Measurements from ENCODE around the gene RHOXF2B.
"Not testable (repeated sequence)": the region's sequence is repeated elsewhere in the genome, so short reads cannot be mapped to it uniquely, and the experiment has no call there.

GRCh38 chrX:120042247-120042646, 35.2 kb downstream of the RHOXF2B start:
- TF ChIP-seq CTCF (IDR thresholded peaks at IDR 0.05; ENCODE audit: extremely low read depth in 1 of 2, insufficient read depth in 1 of 2, low read depth in 1 of 2, low read length in 2 of 2); POLR2A (IDR thresholded peaks at IDR 0.05; ENCODE audit: low read depth, low read length); MYC (IDR thresholded peaks at IDR 0.05; ENCODE audit: low read depth, low read length); EZH2 (IDR thresholded peaks at IDR 0.05; ENCODE audit: borderline replicate concordance, low read depth, low read length, severe bottlenecking); POLR2AphosphoS5 (IDR thresholded peaks at IDR 0.05; ENCODE audit: insufficient read depth, low read depth, low read length); GATA2 (IDR thresholded peaks at IDR 0.05; ENCODE audit: insufficient read depth, insufficient read length, low read depth, low read length): not testable (repeated sequence)
- TF ChIP-seq, protein P1, sequence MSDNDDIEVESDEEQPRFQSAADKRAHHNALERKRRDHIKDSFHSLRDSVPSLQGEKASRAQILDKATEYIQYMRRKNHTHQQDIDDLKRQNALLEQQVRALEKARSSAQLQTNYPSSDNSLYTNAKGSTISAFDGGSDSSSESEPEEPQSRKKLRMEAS (IDR thresholded peaks at IDR 0.05; ENCODE audit: insufficient read depth, insufficient read length) = not testable (repeated sequence)
